ENCODE measurements around the gene CPXM2.

The CPXM2 gene

GRCh38 chr10:123704812-123705211 lies 186.8 kb downstream of the CPXM2 start:
- TF ChIP-seq NFIC (IDR thresholded peaks at IDR 0.05), result no peak
- no peak for TF ChIP-seq TAF1 (IDR thresholded peaks at IDR 0.05; ENCODE audit: low read depth)
- TF ChIP-seq, protein P1, sequence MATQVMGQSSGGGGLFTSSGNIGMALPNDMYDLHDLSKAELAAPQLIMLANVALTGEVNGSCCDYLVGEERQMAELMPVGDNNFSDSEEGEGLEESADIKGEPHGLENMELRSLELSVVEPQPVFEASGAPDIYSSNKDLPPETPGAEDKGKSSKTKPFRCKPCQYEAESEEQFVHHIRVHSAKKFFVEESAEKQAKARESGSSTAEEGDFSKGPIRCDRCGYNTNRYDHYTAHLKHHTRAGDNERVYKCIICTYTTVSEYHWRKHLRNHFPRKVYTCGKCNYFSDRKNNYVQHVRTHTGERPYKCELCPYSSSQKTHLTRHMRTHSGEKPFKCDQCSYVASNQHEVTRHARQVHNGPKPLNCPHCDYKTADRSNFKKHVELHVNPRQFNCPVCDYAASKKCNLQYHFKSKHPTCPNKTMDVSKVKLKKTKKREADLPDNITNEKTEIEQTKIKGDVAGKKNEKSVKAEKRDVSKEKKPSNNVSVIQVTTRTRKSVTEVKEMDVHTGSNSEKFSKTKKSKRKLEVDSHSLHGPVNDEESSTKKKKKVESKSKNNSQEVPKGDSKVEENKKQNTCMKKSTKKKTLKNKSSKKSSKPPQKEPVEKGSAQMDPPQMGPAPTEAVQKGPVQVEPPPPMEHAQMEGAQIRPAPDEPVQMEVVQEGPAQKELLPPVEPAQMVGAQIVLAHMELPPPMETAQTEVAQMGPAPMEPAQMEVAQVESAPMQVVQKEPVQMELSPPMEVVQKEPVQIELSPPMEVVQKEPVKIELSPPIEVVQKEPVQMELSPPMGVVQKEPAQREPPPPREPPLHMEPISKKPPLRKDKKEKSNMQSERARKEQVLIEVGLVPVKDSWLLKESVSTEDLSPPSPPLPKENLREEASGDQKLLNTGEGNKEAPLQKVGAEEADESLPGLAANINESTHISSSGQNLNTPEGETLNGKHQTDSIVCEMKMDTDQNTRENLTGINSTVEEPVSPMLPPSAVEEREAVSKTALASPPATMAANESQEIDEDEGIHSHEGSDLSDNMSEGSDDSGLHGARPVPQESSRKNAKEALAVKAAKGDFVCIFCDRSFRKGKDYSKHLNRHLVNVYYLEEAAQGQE (IDR thresholded peaks at IDR 0.05; ENCODE audit: low read depth), result no peak
- no peak for TF ChIP-seq TEAD4 (IDR thresholded peaks at IDR 0.05)
- TF ChIP-seq ZBTB7A (IDR thresholded peaks at IDR 0.05; ENCODE audit: low read depth), result no peak

DNA sequence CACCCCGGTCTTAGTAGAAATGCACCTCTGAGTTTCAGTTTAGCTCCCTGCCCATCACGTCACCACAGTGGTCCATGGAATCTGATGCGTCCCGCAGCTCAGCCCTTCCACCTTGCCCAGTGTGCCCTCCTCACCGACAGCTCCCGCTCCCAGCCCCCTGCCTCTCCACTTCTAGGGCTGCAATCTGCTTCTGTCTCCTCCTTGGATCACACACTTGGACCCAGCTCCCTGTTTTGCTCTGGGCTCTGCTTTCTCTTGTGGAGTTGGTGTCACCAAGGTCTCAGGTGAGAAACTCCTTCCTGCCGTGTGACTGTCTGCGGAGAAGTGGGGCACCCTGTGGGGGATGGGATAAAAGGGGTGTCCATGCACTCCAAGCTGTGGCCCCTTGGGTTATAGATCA lies 187.5 kb downstream of the CPXM2 start:
- TF ChIP-seq YY1 (IDR thresholded peaks at IDR 0.05; ENCODE audit: low read depth) (no peak), CREB1 (IDR thresholded peaks at IDR 0.05; ENCODE audit: low read depth) (no peak), TAF1 (IDR thresholded peaks at IDR 0.05; ENCODE audit: low read depth) (no peak), NFIC (IDR thresholded peaks at IDR 0.05) (no peak), EGR1 (IDR thresholded peaks at IDR 0.05) (no peak), EP300 (IDR thresholded peaks at IDR 0.05; ENCODE audit: borderline replicate concordance) (no peak), TCF12 (IDR thresholded peaks at IDR 0.05; ENCODE audit: low read depth) (no peak), RAD21 (IDR thresholded peaks at IDR 0.05; ENCODE audit: low read depth) (no peak)
- TF ChIP-seq, protein P1 (IDR thresholded peaks at IDR 0.05; ENCODE audit: low read depth), result no peak

DNA sequence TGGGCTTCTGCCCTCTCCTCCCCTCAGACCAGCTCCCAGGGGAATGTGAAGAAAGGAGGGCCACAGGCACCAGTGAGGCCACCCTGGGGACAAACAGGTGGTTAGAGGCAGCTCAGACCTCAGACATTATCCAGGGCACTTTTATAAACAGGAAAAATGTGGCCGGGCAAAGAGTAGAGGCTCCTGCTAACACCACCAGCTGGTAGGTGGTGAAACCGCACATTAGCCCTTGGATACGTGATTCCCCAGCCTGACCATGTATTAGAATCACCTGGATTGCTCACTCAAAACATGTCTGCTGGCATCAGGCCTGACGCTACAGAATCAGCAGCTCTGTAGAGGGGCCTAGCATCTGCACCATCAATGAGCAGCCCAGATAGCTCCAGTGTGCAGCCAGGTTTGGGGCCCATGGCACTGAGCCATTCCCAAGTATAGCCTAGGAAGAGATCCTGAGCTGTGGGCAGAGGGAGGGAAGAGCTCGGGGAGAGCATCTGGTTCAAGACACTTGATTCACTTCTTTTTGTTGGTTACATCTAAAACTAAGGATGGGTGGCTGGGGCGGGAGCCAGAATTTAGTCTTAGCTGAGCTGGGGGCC lies 188.3 kb downstream of the CPXM2 start:
- no peak for TF ChIP-seq TEAD4 (IDR thresholded peaks at IDR 0.05)
- no peak for TF ChIP-seq EGR1 (IDR thresholded peaks at IDR 0.05)
- no peak for TF ChIP-seq NFIC (IDR thresholded peaks at IDR 0.05)
- no peak for TF ChIP-seq EP300 (IDR thresholded peaks at IDR 0.05; ENCODE audit: borderline replicate concordance)
- no peak for TF ChIP-seq ZBTB7A (IDR thresholded peaks at IDR 0.05; ENCODE audit: low read depth)
- TF ChIP-seq, protein P2, sequence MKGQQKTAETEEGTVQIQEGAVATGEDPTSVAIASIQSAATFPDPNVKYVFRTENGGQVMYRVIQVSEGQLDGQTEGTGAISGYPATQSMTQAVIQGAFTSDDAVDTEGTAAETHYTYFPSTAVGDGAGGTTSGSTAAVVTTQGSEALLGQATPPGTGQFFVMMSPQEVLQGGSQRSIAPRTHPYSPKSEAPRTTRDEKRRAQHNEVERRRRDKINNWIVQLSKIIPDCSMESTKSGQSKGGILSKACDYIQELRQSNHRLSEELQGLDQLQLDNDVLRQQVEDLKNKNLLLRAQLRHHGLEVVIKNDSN (IDR thresholded peaks at IDR 0.05), result no peak
- TF ChIP-seq CEBPB (IDR thresholded peaks at IDR 0.05), result no peak
- no peak for TF ChIP-seq CREB1 (IDR thresholded peaks at IDR 0.05; ENCODE audit: low read depth)
- TF ChIP-seq FOXM1 (IDR thresholded peaks at IDR 0.05; ENCODE audit: borderline replicate concordance, low read depth), result no peak
- no peak for TF ChIP-seq RAD21 (IDR thresholded peaks at IDR 0.05; ENCODE audit: low read depth)
- TF ChIP-seq, protein P1 (IDR thresholded peaks at IDR 0.05; ENCODE audit: low read depth), result no peak
- TF ChIP-seq TCF12 (IDR thresholded peaks at IDR 0.05; ENCODE audit: low read depth), result no peak
- no peak for TF ChIP-seq YY1 (IDR thresholded peaks at IDR 0.05; ENCODE audit: low read depth)
- no peak for TF ChIP-seq TAF1 (IDR thresholded peaks at IDR 0.05; ENCODE audit: low read depth)

Data from Ishikawa (cell line).